CD14-positive monocyte (primary cell): Measurements from ENCODE around the gene MED13L. TPM values are rescaled to one million over a fixed set of nuclear protein-coding genes. Genes with fewer than 3 reads are reported as not detected.

Source experiments
- DNase-seq, 3 donors: peaks; one replicate each; pipeline ENCODE4 v3.0.0-alpha.2; 2011 to 2022
- H2AFZ ChIP-seq: 2 replicates; pipeline ENCODE4 v1.6.0; 2012; ENCODE audit warnings: mild to moderate bottlenecking, low read depth, low read length, inconsistent platforms; ENCODE audit not compliant: insufficient read depth, poor library complexity, severe bottlenecking
- H3K27ac ChIP-seq, 2 donors: 1 replicate in 1 of 2; 2 replicates in 1 of 2; pipeline ENCODE4 v1.5.1; 2012 to 2013; ENCODE audit warnings: low read length in 2 of 2, control low read depth in 1 of 2, inconsistent platforms in 1 of 2, low read depth in 1 of 2, mild to moderate bottlenecking in 1 of 2
- H3K27me3 ChIP-seq, 2 donors: one replicate each; pipeline versions ENCODE4 v1.6.0 to v1.6.1; 2011 to 2013; ENCODE audit warnings: low read length in 2 of 2; ENCODE audit not compliant: control insufficient read depth in 2 of 2, insufficient read depth in 2 of 2
- H3K36me3 ChIP-seq, 2 donors: replicated peaks in 1 of 2; 1 replicate in 1 of 2; 2 replicates in 1 of 2; pipeline versions ENCODE4 v1.5.1 to v1.6.1; 2012 to 2013; ENCODE audit warnings: low read length in 2 of 2, control low read depth in 1 of 2, inconsistent platforms in 1 of 2, mild to moderate bottlenecking in 1 of 2; ENCODE audit not compliant: insufficient read depth in 2 of 2, control insufficient read depth in 1 of 2
- H3K4me1 ChIP-seq, 2 donors: 1 replicate in 1 of 2; 2 replicates in 1 of 2; pipeline versions ENCODE4 v1.5.1 to v1.6.1; 2012 to 2013; ENCODE audit warnings: low read length in 2 of 2, control low read depth in 1 of 2, inconsistent platforms in 1 of 2, mild to moderate bottlenecking in 1 of 2, moderate library complexity in 1 of 2; ENCODE audit not compliant: insufficient read depth in 2 of 2, control insufficient read depth in 1 of 2
- H3K4me2 ChIP-seq: replicated peaks from 2 replicates; pipeline ENCODE3; 2012; ENCODE audit warnings: low read length, moderate library complexity, mild to moderate bottlenecking; ENCODE audit not compliant: poor library complexity, severe bottlenecking; ENCODE audit errors: extremely low read depth
- H3K4me3 ChIP-seq, 3 experiments: fragments of 200-600 bp in 1 of 3; sonication (generic) in 1 of 3; replicated peaks in 1 of 3; 1 replicate in 2 of 3; 2 replicates in 1 of 3; pipeline ENCODE4 v1.5.1; 2011 to 2013; ENCODE audit warnings: low read length in 3 of 3, mild to moderate bottlenecking in 3 of 3, control low read depth in 2 of 3, low read depth in 2 of 3, inconsistent platforms in 1 of 3, moderate library complexity in 1 of 3
- H3K79me2 ChIP-seq: 2 replicates; pipeline ENCODE4 v1.6.0; 2012; ENCODE audit warnings: mild to moderate bottlenecking, control low read depth, inconsistent platforms, low read length, moderate library complexity; ENCODE audit not compliant: insufficient read depth
- H3K9ac ChIP-seq: 2 replicates; pipeline ENCODE4 v1.6.0; 2017; ENCODE audit warnings: low read length, mild to moderate bottlenecking; ENCODE audit not compliant: insufficient read depth, poor library complexity, severe bottlenecking
- H3K9me3 ChIP-seq, 2 donors: replicated peaks in 1 of 2; 1 replicate in 1 of 2; 2 replicates in 1 of 2; pipeline versions ENCODE4 v1.5.1 to v1.6.1; 2012 to 2013; ENCODE audit warnings: low read length in 2 of 2, control low read depth in 1 of 2; ENCODE audit not compliant: control insufficient read depth in 1 of 2, insufficient read depth in 1 of 2
- H4K20me1 ChIP-seq: 2 replicates; pipeline ENCODE4 v1.6.0; 2012; ENCODE audit warnings: mild to moderate bottlenecking, low read length, control low read depth, moderate library complexity; ENCODE audit not compliant: insufficient read depth
- H3K27ac Mint-ChIP-seq, 7 donors: one replicate each; pipeline ENCODE4 v1.8.0; 2020; ENCODE audit warnings: mild to moderate bottlenecking in 7 of 7, mixed read lengths in 7 of 7, moderate library complexity in 6 of 7, inconsistent platforms in 2 of 7
- H3K27me3 Mint-ChIP-seq, 3 donors: one replicate each; pipeline ENCODE4 v1.8.0; 2021 to 2022; ENCODE audit warnings: low read depth in 3 of 3, mild to moderate bottlenecking in 3 of 3, mixed read lengths in 3 of 3, moderate library complexity in 3 of 3, inconsistent platforms in 1 of 3
- H3K36me3 Mint-ChIP-seq, 2 donors: one replicate each; pipeline ENCODE4 v1.8.0; 2020; ENCODE audit warnings: mixed read lengths in 2 of 2, inconsistent platforms in 1 of 2, mild to moderate bottlenecking in 1 of 2
- H3K4me1 Mint-ChIP-seq: one replicate; pipeline ENCODE4 v1.8.0; 2020; ENCODE audit warnings: mild to moderate bottlenecking, mixed read lengths
- H3K4me3 Mint-ChIP-seq, 2 donors: one replicate each; pipeline ENCODE4 v1.8.0; 2020; ENCODE audit warnings: mild to moderate bottlenecking in 2 of 2, mixed read lengths in 2 of 2, moderate library complexity in 1 of 2
- H3K9me3 Mint-ChIP-seq, 7 donors: one replicate each; pipeline ENCODE4 v1.8.0; 2020 to 2022; ENCODE audit warnings: mixed read lengths in 7 of 7, mild to moderate bottlenecking in 6 of 7, moderate library complexity in 6 of 7, inconsistent platforms in 2 of 7
- CTCF ChIP-seq: fragments of 200-600 bp; IDR thresholded peaks from one replicate; pipeline ENCODE4 v1.8.0; 2022; ENCODE audit warnings: antibody characterized with exemption, mild to moderate bottlenecking
- WGBS: methylation state at CpG from one replicate; pipeline ENCODE4 v1.1.5; 2013; ENCODE audit warnings: missing lambda C conversion rate; ENCODE audit not compliant: insufficient coverage; 5-methylcytosine and 5-hydroxymethylcytosine counted together
- intact Hi-C, 2 donors: fragments of 100-400 bp; cut with micrococcal nuclease; formaldehyde crosslinking; loops; one replicate each; pipeline versions ENCODE4 v1.15.0 to v1.15.1; 2023
- polyA plus RNA-seq, 3 donors: library from polyadenylated mRNA; depleted of rRNA in 1 of 3; unstranded in 2 of 3; stranded (reverse) in 1 of 3; fragments of 300-500 nt in 2 of 3; fragments of >200 nt in 1 of 3; fragmentation: Illumina TruSeq in 2 of 3; gene quantifications; 1 replicate in 2 of 3; 2 replicates in 1 of 3; pipeline ENCODE4 v1.2.3, GENCODE V29; 2012 to 2021

Gene MED13L
- polyA plus RNA-seq, 3 donors, result 4.4 to 42.0 (median 7.5) TPM

GRCh38 chr12:115984616-115985015 lies 292.9 kb downstream of the MED13L start:
- no peak for TF ChIP-seq CTCF
- peaks cover 6% of the 10 kb centered on the region for H3K4me1 Mint-ChIP-seq
- intact Hi-C loops, result no loop called here
- Histone ChIP-seq H3K36me3 (peaks cover 83 to 100% of the 10 kb centered on the region in 2 donors), H3K4me2 (no peak overlapping the region), H4K20me1 (peaks cover 91% of the 10 kb centered on the region), H3K4me3 (no peak overlapping the region), H3K79me2 (peaks cover 43% of the 10 kb centered on the region), H3K4me1 (no peaks in the 10 kb centered on the region), H2AFZ (no peak overlapping the region), H3K27ac (no peak overlapping the region), H3K9me3 (no peaks in the 10 kb centered on the region), H3K9ac (no peak overlapping the region), H3K27me3 (no peaks in the 10 kb centered on the region)
- DNase-seq, result no peak
- no peak overlapping the region for H3K4me3 Mint-ChIP-seq
- H3K9me3 Mint-ChIP-seq, result no peaks in the 10 kb centered on the region
- WGBS, result no CpG with 5 or more reads among the region's 4 CpGs
- H3K27ac Mint-ChIP-seq, result no peak overlapping the region
- H3K27me3 Mint-ChIP-seq, result no peaks in the 10 kb centered on the region
- peaks cover 74 to 91% of the 10 kb centered on the region in 2 donors for H3K36me3 Mint-ChIP-seq

DNA sequence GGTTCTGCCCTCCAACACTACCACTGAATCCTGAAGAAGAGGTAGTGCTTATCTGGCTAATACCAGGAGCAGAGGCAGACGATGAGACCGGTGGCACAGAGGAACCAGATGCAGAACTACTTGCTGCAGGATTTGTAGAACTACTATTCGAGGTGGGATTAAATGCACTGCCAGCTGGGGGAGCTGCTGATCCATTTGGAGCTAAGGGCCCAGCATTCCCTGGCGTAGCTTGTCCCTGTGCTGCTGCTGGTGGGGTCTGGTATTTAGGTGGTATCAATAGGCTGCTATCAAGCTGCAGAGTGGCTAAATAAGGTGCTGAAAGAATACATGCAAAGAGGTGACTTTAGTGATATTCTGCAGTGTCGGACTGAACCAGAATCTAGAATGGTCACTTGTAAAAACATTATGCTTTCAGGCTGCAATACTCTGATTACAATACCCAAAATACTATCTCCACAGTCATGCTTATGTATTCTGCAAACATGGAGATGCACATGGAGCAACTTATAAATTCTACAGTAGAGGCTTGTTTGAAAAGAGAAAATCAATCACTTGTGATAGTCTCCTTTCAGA lies 294.2 kb downstream of the MED13L start:
- no peaks in the 10 kb centered on the region for H3K27me3 Mint-ChIP-seq
- Histone ChIP-seq H3K36me3 (peaks cover 94 to 100% of the 10 kb centered on the region in 2 donors), H3K9ac (no peak overlapping the region), H3K9me3 (no peaks in the 10 kb centered on the region), H3K79me2 (peaks cover 30% of the 10 kb centered on the region), H3K27me3 (no peaks in the 10 kb centered on the region), H4K20me1 (peaks cover 78% of the 10 kb centered on the region), H3K4me1 (no peaks in the 10 kb centered on the region), H3K27ac (no peak overlapping the region), H3K4me3 (no peak overlapping the region), H3K4me2 (no peak overlapping the region), H2AFZ (no peak overlapping the region)
- intact Hi-C loops, result no loop called here
- H3K36me3 Mint-ChIP-seq, result peaks cover 75 to 91% of the 10 kb centered on the region in 2 donors
- no peak overlapping the region for H3K4me3 Mint-ChIP-seq
- no peaks in the 10 kb centered on the region for H3K4me1 Mint-ChIP-seq
- H3K27ac Mint-ChIP-seq, result no peak overlapping the region
- DNase-seq, result no peak
- WGBS, result 80% methylated on average over 4 of the region's 5 CpGs
- H3K9me3 Mint-ChIP-seq, result no peaks in the 10 kb centered on the region
- peak; percentile 15 for TF ChIP-seq CTCF
